HL-60/S4 treated with phorbol 12-myristate 13-acetate at 8.2 ng/mL for 4 days and 3 days (cell line): Measurements from ENCODE around the gene RASA3.

ENCODE experiments used
- in situ Hi-C: fragments of 300-500 bp; cut with MboI; formaldehyde crosslinking; loops from 2 replicates; pipeline ENCODE4 v1.15.0; 2022; ENCODE audit warnings: low sequenced_read_pairs

RASA3 gene

GRCh38 chr13:114041493-114041892 is 90.9 kb downstream of the RASA3 start:
- in situ Hi-C loops, result loop anchor here (10.0 kb wide), 1 partner anchor 83 kb away; no protein-coding TSS in a partner anchor

- in situ Hi-C loops, result loop anchor here (10.0 kb wide), 1 partner anchor 85 kb away; no protein-coding TSS in a partner anchor
Measured at GRCh38 chr13:114039471-114040141, 92.8 kb downstream of the RASA3 start.

GRCh38 chr13:114038900-114039299 is 93.5 kb downstream of the RASA3 start:
- in situ Hi-C loops, result no loop called here

GRCh38 chr13:114038211-114038613 is 94.2 kb downstream of the RASA3 start:
- in situ Hi-C loops, result no loop called here

- in situ Hi-C loops, result no loop called here
Measured at GRCh38 chr13:114037674-114038073, 94.7 kb downstream of the RASA3 start.

- in situ Hi-C loops, result no loop called here
Measured at GRCh38 chr13:114035583-114036531, 96.6 kb downstream of the RASA3 start.

- in situ Hi-C loops, result no loop called here
Measured at GRCh38 chr13:114035186-114035582, 97.2 kb downstream of the RASA3 start.

- in situ Hi-C loops, result no loop called here
Measured at GRCh38 chr13:114034481-114034891, 97.9 kb downstream of the RASA3 start.

- in situ Hi-C loops, result no loop called here
Measured at GRCh38 chr13:114033541-114034315, 98.7 kb downstream of the RASA3 start.

- in situ Hi-C loops, result no loop called here
Measured at GRCh38 chr13:114032126-114032799, 100.2 kb downstream of the RASA3 start.

- in situ Hi-C loops, result no loop called here
Measured at GRCh38 chr13:114031631-114032030, 100.8 kb downstream of the RASA3 start.

- in situ Hi-C loops, result no loop called here
Measured at GRCh38 chr13:114030666-114031610, 101.5 kb downstream of the RASA3 start.

GRCh38 chr13:114029866-114030625 is 102.4 kb downstream of the RASA3 start:
- in situ Hi-C loops, result no loop called here

GRCh38 chr13:114027826-114028225 is 104.6 kb downstream of the RASA3 start:
- in situ Hi-C loops, result no loop called here

- in situ Hi-C loops, result no loop called here
Measured at GRCh38 chr13:114027046-114027715, 105.2 kb downstream of the RASA3 start.

- in situ Hi-C loops, result no loop called here
Measured at GRCh38 chr13:114026481-114026880, 105.9 kb downstream of the RASA3 start.

GRCh38 chr13:114025714-114026431 is 106.5 kb downstream of the RASA3 start:
- in situ Hi-C loops, result no loop called here

- in situ Hi-C loops, result no loop called here
Measured at GRCh38 chr13:114025405-114025713, 107.1 kb downstream of the RASA3 start.
